B cell (primary cell): ENCODE measurements around the gene AURKA.

Source experiments
- EZH2 ChIP-seq: IDR thresholded peaks from 2 replicates; pipeline ENCODE4 v1.6.1; 2012; ENCODE audit warnings: borderline replicate concordance, low read depth, mild to moderate bottlenecking, moderate library complexity, low read length; ENCODE audit not compliant: insufficient read depth, poor library complexity, severe bottlenecking
- TF ChIP-seq, protein P1 (sequence below): fragments of 200-600 bp; IDR thresholded peaks from one replicate; pipeline ENCODE4 v1.8.0; 2022; ENCODE audit warnings: antibody characterized with exemption, mild to moderate bottlenecking

- TF ChIP-seq, protein P1, sequence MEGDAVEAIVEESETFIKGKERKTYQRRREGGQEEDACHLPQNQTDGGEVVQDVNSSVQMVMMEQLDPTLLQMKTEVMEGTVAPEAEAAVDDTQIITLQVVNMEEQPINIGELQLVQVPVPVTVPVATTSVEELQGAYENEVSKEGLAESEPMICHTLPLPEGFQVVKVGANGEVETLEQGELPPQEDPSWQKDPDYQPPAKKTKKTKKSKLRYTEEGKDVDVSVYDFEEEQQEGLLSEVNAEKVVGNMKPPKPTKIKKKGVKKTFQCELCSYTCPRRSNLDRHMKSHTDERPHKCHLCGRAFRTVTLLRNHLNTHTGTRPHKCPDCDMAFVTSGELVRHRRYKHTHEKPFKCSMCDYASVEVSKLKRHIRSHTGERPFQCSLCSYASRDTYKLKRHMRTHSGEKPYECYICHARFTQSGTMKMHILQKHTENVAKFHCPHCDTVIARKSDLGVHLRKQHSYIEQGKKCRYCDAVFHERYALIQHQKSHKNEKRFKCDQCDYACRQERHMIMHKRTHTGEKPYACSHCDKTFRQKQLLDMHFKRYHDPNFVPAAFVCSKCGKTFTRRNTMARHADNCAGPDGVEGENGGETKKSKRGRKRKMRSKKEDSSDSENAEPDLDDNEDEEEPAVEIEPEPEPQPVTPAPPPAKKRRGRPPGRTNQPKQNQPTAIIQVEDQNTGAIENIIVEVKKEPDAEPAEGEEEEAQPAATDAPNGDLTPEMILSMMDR, result no peak
- TF ChIP-seq EZH2, result no peak
Observed at GRCh38 chr20:56360133-56360907, 31.7 kb downstream of the AURKA start.
